Uterus (tissue), 2 donors: ENCODE data around the gene TCAF1.
"Not testable (repeated sequence)": the region's sequence is repeated elsewhere in the genome, so short reads cannot be mapped to it uniquely, and the experiment has no call there.

ENCODE experiments used
- POLR2A ChIP-seq, 2 donors: fragments of 450-650 bp; IDR thresholded peaks; one replicate each; pipeline ENCODE4 v1.6.1; 2016; ENCODE audit warnings: antibody characterized with exemption in 2 of 2, mild to moderate bottlenecking in 1 of 2, moderate library complexity in 1 of 2
- TF ChIP-seq, protein P1 (sequence below), 4 experiments: fragments of 200-600 bp in 2 of 4; fragments of 450-650 bp in 2 of 4; sonication (generic) in 2 of 4; IDR thresholded peaks; one replicate each; pipeline ENCODE4 v1.5.1; 2016 to 2019; ENCODE audit warnings: antibody characterized with exemption in 4 of 4, mild to moderate bottlenecking in 2 of 4, moderate library complexity in 1 of 4

- not testable (repeated sequence) for TF ChIP-seq POLR2A (IDR thresholded peaks at IDR 0.05)
- TF ChIP-seq, protein P1, sequence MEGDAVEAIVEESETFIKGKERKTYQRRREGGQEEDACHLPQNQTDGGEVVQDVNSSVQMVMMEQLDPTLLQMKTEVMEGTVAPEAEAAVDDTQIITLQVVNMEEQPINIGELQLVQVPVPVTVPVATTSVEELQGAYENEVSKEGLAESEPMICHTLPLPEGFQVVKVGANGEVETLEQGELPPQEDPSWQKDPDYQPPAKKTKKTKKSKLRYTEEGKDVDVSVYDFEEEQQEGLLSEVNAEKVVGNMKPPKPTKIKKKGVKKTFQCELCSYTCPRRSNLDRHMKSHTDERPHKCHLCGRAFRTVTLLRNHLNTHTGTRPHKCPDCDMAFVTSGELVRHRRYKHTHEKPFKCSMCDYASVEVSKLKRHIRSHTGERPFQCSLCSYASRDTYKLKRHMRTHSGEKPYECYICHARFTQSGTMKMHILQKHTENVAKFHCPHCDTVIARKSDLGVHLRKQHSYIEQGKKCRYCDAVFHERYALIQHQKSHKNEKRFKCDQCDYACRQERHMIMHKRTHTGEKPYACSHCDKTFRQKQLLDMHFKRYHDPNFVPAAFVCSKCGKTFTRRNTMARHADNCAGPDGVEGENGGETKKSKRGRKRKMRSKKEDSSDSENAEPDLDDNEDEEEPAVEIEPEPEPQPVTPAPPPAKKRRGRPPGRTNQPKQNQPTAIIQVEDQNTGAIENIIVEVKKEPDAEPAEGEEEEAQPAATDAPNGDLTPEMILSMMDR (IDR thresholded peaks at IDR 0.05): not testable (repeated sequence)
Observed at GRCh38 chr7:143817873-143818272, 84.1 kb downstream of the TCAF1 start.
